ENCODE data around the gene KCTD12.

GRCh38 chr13:76853481-76853880 is 32.7 kb downstream of the KCTD12 start:
- TF ChIP-seq CTCF (IDR thresholded peaks at IDR 0.05; ENCODE audit: low read depth, low read length) (no peak), EZH2phosphoT487 (IDR thresholded peaks at IDR 0.05; ENCODE audit: low read depth) (no peak)
